ENCODE measurements around the gene BRPF1. TPM values are rescaled to one million over a fixed set of nuclear protein-coding genes. Genes with fewer than 3 reads are reported as not detected.
A peak's percentile ranks its signal among the peaks of the same experiment; 100 is the strongest.

The BRPF1 gene
- polyA plus RNA-seq, 1 of the 3 experiments (the other 2 are of a cell fraction) = 13.0 TPM

DNA sequence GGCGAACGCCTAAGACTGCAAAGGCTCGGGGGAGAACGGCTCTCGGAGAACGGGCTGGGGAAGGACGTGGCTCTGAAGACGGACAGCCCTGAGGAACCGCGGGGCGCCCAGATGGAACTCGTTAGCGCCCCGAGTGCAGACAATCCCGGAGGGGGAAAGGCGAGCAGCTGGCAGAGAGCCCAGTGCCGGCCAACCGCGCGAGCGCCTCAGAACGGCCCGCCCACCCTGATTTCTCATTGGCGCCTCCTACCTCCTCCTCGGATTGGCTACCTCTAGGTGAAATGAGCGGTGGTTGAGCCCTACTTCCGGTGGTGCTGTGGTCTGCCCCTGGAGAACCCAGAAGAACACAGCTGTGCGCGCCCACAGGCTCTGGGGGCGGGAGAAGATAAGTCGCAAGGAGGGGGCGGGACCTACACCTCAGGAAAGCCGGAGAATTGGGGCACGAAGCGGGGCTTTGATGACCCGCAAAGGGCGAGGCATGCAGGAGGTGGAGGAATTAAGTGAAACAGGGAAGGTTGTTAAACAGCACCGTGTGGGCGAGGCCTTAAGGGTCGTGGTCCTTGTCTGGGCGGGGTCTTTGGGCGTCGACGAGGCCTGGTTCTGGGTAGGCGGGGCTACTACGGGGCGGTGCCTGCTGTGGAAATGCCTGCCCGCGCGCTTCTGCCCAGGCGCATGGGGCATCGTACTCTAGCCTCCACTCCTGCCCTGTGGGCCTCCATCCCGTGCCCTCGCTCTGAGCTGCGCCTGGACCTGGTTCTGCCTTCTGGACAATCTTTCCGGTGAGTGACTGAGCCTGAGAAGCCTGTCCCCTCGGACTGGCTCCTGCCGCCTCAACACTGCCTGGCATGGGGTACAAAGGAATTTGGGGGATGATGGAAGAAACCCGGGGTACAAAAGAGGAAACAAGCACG is 18.4 kb downstream of the BRPF1 start, which contains the start of gene OGG1:
Gene OGG1, plus strand, starts transcription at position 308 of the 911 bp plus-strand sequence. Its CDS starts 335 bp downstream, at position 643.
- ChIA-PET POLR2A (interaction anchor here (0.6 to 3.3 kb wide), 16 partner anchors 12 to 387 kb away, joined by 3 to 22 read pairs (median 4); partner anchors contain the start of genes ARPC4, BRPF1, CAMK1 and MTMR14), CTCF (interaction anchor here (0.9 to 1.3 kb wide), 4 partner anchors 17 to 29 kb away, joined by 3 to 5 read pairs (median 4); partner anchors contain the start of gene BRPF1)
- WGBS (ENCODE audit: low lambda C conversion rate) = 1% methylated on average over 37 of the region's 60 CpGs
- peaks cover 31% of the 10 kb centered on the region for H3K79me2 ChIP-seq (ENCODE audit: insufficient read depth)
- H3K4me2 ChIP-seq = peak within 1 kb of the TSS; percentile 97
- H3K36me3 ChIP-seq (replicated peaks in 1 of 2; ENCODE audit: control insufficient read depth in 1 of 2, insufficient read depth in 2 of 2, low read length in 1 of 2) = peaks cover 37 to 48% of the 10 kb centered on the region in 2 experiments
- H4K20me1 ChIP-seq (ENCODE audit: insufficient read depth) = no peaks in the 10 kb centered on the region
- H3K4me3 ChIP-seq (ENCODE audit: low read depth in 2 of 2, low read length in 1 of 2) = peak within 1 kb of the TSS; percentile 79 to 99
- no peaks in the 10 kb centered on the region for H3K9me3 ChIP-seq
- peak within 1 kb of the TSS; percentile 90 for H2AFZ ChIP-seq (ENCODE audit: low read depth)
- H3K4me1 ChIP-seq (ENCODE audit: control insufficient read depth in 1 of 2, insufficient read depth in 2 of 2, low read depth in 1 of 2, low read length in 1 of 2) = peaks cover 17 to 24% of the 10 kb centered on the region in 2 experiments
- no peaks in the 10 kb centered on the region for H3K9me2 ChIP-seq
- no peaks in the 10 kb centered on the region for H3K27me3 ChIP-seq (ENCODE audit: insufficient read depth)
- peak within 1 kb of the TSS; percentile 93 to 99 for H3K27ac ChIP-seq (ENCODE audit: low read depth in 2 of 2, low read length in 1 of 2)
- peak within 1 kb of the TSS; percentile 74 for H3K9ac ChIP-seq
- DNase-seq = peak; percentile 97
- H3F3A ChIP-seq (replicated peaks; ENCODE audit: insufficient read depth) = peaks cover 30% of the 10 kb centered on the region
- TF ChIP-seq RFX5 (IDR thresholded peaks at IDR 0.05; ENCODE audit: low read length) (no peak; the same call in 1 of the 2 replicates), YY1 (IDR thresholded peaks at IDR 0.05; ENCODE audit: low read depth) (0 out of 2 replicates have a peak, but pooled peaks have one; percentile 13), TCF12 (IDR thresholded peaks at IDR 0.05) (peak; percentile 90), SIN3A (IDR thresholded peaks at IDR 0.05; ENCODE audit: borderline replicate concordance, low read depth, low read length) (peak; percentile 59; the same call in 1 of the 2 replicates), POLR2AphosphoS5 (IDR thresholded peaks at IDR 0.05; ENCODE audit: low read depth, low read length) (peak; percentile 72), NRF1 (IDR thresholded peaks at IDR 0.05; ENCODE audit: low read depth, low read length) (peak; percentile 52), RCOR1 (IDR thresholded peaks at IDR 0.05; ENCODE audit: low read length) (peak; percentile 35; the same call in 1 of the 2 replicates), MXI1 (IDR thresholded peaks at IDR 0.05; ENCODE audit: low read depth, low read length) (peak; percentile 92), CTCF (IDR thresholded peaks at IDR 0.05) (no peak), USF2 (IDR thresholded peaks at IDR 0.05; ENCODE audit: borderline replicate concordance, low read depth, low read length) (no peak), TAF1 (IDR thresholded peaks at IDR 0.05; ENCODE audit: borderline replicate concordance, low read depth, low read length) (peak; percentile 58; the same call in 1 of the 2 replicates), RAD21 (IDR thresholded peaks at IDR 0.05; ENCODE audit: low read length) (no peak), EP300 (IDR thresholded peaks at IDR 0.05; ENCODE audit: borderline replicate concordance in 1 of 2, low read depth in 1 of 2, low read length in 1 of 2) (peak in 1 of 2 experiments; percentile 32; a peak in 2 of 4 replicates), EZH2phosphoT487 (IDR thresholded peaks at IDR 0.05; ENCODE audit: borderline replicate concordance, low read depth) (no peak), SMC3 (IDR thresholded peaks at IDR 0.05; ENCODE audit: low read depth, low read length) (peak; percentile 2; the same call in 1 of the 2 replicates), CHD2 (IDR thresholded peaks at IDR 0.05; ENCODE audit: low read length, partially characterized antibody) (peak; percentile 51), GABPA (IDR thresholded peaks at IDR 0.05; ENCODE audit: low read depth) (peak; percentile 76), MAX (IDR thresholded peaks at IDR 0.05; ENCODE audit: low read depth) (peak; percentile 83)
- TF ChIP-seq, protein P1, sequence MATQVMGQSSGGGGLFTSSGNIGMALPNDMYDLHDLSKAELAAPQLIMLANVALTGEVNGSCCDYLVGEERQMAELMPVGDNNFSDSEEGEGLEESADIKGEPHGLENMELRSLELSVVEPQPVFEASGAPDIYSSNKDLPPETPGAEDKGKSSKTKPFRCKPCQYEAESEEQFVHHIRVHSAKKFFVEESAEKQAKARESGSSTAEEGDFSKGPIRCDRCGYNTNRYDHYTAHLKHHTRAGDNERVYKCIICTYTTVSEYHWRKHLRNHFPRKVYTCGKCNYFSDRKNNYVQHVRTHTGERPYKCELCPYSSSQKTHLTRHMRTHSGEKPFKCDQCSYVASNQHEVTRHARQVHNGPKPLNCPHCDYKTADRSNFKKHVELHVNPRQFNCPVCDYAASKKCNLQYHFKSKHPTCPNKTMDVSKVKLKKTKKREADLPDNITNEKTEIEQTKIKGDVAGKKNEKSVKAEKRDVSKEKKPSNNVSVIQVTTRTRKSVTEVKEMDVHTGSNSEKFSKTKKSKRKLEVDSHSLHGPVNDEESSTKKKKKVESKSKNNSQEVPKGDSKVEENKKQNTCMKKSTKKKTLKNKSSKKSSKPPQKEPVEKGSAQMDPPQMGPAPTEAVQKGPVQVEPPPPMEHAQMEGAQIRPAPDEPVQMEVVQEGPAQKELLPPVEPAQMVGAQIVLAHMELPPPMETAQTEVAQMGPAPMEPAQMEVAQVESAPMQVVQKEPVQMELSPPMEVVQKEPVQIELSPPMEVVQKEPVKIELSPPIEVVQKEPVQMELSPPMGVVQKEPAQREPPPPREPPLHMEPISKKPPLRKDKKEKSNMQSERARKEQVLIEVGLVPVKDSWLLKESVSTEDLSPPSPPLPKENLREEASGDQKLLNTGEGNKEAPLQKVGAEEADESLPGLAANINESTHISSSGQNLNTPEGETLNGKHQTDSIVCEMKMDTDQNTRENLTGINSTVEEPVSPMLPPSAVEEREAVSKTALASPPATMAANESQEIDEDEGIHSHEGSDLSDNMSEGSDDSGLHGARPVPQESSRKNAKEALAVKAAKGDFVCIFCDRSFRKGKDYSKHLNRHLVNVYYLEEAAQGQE (IDR thresholded peaks at IDR 0.05; ENCODE audit: low read depth, low read length) = no peak
- TF ChIP-seq, protein P2, sequence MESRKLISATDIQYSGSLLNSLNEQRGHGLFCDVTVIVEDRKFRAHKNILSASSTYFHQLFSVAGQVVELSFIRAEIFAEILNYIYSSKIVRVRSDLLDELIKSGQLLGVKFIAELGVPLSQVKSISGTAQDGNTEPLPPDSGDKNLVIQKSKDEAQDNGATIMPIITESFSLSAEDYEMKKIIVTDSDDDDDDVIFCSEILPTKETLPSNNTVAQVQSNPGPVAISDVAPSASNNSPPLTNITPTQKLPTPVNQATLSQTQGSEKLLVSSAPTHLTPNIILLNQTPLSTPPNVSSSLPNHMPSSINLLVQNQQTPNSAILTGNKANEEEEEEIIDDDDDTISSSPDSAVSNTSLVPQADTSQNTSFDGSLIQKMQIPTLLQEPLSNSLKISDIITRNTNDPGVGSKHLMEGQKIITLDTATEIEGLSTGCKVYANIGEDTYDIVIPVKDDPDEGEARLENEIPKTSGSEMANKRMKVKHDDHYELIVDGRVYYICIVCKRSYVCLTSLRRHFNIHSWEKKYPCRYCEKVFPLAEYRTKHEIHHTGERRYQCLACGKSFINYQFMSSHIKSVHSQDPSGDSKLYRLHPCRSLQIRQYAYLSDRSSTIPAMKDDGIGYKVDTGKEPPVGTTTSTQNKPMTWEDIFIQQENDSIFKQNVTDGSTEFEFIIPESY (IDR thresholded peaks at IDR 0.05; ENCODE audit: borderline replicate concordance, low read depth) = no peak
- TF ChIP-seq, protein P3, sequence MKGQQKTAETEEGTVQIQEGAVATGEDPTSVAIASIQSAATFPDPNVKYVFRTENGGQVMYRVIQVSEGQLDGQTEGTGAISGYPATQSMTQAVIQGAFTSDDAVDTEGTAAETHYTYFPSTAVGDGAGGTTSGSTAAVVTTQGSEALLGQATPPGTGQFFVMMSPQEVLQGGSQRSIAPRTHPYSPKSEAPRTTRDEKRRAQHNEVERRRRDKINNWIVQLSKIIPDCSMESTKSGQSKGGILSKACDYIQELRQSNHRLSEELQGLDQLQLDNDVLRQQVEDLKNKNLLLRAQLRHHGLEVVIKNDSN (IDR thresholded peaks at IDR 0.05; ENCODE audit: borderline replicate concordance, low read depth) = peak; percentile 10; the same call in 1 of the 2 replicates
